Hematopoietic multipotent progenitor cell treated with erythropoietin and hydrocortisone succinate and interleukin-3 and kit ligand, for 6 days (in vitro differentiated cells): ENCODE data around the gene NHS.

ENCODE experiments used
- DNase-seq: peaks from one replicate; pipeline ENCODE4 v3.0.0-alpha.2; 2015

The NHS gene

GRCh38 chrX:17633546-17633945, 258.5 kb downstream of the NHS start:
- DNase-seq: no peak

GRCh38 chrX:17634542-17635207, 259.7 kb downstream of the NHS start:
- no peak for DNase-seq

GRCh38 chrX:17635231-17635630, 260.2 kb downstream of the NHS start:
- no peak for DNase-seq

DNA sequence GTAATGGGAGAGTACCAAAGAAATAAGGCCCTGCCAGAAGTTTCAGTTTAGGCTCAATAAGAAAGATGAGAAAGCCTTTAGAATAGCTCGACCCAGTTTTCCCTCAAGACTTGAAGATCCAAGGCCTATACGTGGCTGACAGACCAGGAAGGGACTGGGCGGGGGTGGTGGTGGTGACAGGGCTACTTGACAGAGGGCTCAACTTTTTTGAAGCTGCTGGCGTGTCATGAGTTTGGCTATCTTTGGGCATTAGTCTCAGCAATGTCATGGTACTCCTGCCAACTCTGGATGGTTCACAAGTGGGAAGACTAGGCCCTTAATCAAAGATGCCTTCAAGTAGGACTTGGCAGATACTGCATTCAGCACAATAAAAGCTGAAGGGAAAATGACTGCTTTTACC, 262.2 kb downstream of the NHS start:
- no peak for DNase-seq

GRCh38 chrX:17638731-17639130, 263.7 kb downstream of the NHS start:
- no peak for DNase-seq

GRCh38 chrX:17642891-17643290, 267.9 kb downstream of the NHS start:
- DNase-seq: no peak

DNA sequence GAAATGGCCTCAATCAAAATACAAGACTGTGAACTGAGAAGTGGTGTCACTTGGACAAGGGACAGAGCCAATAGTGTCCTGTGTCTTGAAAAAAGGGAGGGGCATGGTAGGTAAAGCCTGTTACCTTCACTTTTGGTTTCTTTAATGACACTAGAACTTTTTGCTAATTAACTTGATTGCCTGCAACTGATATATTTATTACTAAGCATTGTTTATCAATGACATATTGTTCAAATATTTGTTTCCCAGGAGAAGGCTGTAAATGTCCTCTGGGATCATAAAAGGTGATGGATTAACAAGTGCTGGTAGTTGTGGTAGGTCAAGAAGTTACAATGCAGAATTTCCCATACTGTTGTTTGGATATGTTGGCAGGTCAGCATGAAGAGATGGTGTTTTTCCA, 268.5 kb downstream of the NHS start:
- no peak for DNase-seq

DNA sequence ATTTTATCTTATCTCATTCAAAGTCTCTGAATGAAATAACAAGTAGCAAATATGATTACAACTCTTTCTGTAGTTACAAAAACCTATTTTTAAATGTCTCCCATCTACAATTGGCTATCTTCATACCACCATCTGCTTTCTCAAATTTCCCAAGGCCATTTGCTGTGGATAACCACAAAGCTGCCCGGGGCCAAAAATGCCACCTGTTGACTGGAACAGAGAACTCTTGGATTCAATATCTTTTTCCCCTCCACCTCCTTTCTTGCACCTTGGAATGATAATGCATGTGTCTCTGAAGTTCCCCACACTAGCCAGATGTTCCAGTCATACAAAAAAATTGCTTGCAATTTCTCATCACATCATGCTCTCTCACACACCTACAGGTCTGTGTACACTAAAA, 269.0 kb downstream of the NHS start:
- no peak for DNase-seq

- no peak for DNase-seq
Measured at GRCh38 chrX:17654116-17654515, 279.1 kb downstream of the NHS start.

- no peak for DNase-seq
Measured at GRCh38 chrX:17655211-17656034, 280.4 kb downstream of the NHS start.

DNA sequence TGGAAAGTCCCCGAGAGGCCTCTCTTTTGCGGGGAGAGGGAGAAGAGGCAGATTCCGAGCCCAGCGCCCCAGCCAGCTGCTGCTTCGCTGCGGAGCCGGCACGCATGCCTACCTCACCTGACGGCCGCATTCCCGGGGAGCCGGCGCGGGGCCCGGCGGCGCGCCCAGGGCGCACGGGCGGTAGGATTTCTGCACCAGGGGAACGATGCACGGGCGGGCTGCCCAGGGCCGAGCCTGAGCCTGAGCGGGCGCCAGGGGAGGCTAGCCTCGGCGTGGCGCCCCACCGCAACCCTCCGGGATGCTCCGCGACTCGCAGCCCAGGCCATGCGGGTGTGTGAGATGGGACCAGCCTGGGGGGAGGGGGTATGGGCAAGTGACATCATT, 281.0 kb downstream of the NHS start:
- DNase-seq: no peak

GRCh38 chrX:17656556-17656955, 281.6 kb downstream of the NHS start:
- no peak for DNase-seq

DNA sequence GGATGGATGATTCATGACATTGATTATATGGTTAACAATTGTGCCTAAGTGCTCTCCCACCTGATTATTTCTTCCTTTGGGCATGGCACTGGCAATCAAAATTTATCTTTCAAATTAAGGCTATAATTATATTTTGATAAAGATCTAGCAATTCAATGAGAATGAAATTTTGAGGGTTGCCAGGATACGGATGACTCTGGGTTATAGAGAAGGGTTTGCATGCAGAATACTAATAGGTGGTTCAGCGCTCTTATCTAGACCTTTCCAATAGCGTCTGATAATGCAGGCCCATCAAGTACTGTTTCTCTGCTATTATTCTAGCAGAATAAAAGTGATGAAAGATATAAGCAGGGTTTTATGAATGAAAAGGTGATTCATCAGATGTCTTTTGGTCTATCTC, 287.4 kb downstream of the NHS start:
- no peak for DNase-seq

DNA sequence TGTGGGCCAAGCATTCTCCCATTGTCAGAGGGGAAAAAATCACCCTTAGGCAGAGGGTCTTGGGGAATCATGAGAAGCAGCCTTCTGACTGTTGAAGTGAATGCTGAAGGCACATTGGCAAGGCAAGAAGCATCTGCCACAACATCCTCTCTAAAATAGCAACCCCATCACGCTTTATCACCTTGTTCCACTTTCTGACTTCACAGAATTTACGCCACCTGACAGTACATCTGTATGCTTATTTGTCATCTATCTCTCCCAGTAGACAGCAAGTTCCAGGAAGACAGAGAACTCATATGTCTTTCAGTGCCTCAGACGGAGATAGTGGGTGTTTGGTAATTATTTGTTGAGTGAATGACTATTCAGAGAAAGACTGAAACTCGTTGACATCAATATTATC, 293.9 kb downstream of the NHS start:
- DNase-seq: no peak

GRCh38 chrX:17669458-17669857, 294.5 kb downstream of the NHS start:
- DNase-seq: no peak

DNA sequence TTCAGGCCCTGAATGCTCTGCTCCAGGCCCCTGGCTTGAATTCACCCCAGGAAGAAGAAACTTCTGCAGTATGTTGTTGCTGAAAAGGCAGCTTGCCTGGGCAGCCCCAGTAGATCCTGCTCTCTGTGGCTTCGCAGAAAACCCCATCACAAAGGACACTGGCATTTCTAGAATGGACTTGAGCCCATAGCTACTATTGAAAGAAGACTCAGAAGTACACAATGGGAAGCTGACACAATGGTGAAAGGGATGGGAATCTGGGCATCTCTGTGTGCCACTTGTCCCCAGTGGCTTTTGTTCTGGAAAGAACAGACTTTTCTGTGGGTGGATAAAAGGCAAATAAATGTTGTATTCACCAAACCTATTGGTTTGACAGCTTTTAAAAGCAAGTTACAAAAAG, 294.9 kb downstream of the NHS start:
- DNase-seq: no peak

DNA sequence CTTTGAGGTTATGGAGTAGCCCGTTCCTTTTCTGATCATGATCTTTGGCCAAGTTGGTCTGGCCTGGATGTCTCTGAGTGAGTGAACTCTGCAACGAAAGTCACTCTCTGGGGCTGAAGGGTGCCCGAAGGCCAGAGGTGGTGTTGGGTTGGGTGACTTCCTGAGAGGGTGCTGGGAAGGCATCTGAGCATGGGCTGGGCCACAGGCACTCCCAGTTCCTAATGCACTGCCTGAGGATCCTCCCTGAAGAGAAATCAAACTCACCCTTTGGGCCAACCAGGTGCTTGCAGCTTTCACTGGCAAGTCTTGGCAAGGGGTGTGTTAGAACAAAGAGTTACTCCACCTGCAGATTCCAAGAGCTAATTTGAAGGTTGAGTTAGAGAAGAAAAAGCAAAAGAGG, 295.9 kb downstream of the NHS start:
- DNase-seq: no peak

- peak; percentile 4 for DNase-seq
Measured at GRCh38 chrX:17674601-17675000, 299.6 kb downstream of the NHS start.

GRCh38 chrX:17679261-17679660, 304.3 kb downstream of the NHS start:
- no peak for DNase-seq

DNA sequence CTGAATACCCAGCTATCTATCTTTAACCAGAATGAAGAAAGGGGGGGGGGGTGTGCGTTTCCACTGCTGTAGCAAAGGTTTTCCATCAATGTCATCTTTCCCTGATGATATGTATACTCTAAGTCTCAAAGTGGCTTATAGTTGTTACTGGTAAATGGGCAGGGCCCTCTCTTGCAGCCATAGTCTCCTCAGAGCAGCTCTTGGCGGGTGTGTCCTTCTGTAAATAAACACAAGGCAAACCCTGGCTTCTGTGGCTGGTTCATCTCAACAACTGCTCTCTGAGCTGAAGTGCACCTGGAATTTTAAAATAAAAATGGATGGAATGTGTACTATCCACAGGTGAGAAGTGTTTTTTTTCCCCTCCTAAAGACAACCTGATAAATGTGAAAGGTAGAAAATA, 304.8 kb downstream of the NHS start:
- no peak for DNase-seq

GRCh38 chrX:17680732-17681413, 305.9 kb downstream of the NHS start:
- peak; percentile 6 for DNase-seq

DNA sequence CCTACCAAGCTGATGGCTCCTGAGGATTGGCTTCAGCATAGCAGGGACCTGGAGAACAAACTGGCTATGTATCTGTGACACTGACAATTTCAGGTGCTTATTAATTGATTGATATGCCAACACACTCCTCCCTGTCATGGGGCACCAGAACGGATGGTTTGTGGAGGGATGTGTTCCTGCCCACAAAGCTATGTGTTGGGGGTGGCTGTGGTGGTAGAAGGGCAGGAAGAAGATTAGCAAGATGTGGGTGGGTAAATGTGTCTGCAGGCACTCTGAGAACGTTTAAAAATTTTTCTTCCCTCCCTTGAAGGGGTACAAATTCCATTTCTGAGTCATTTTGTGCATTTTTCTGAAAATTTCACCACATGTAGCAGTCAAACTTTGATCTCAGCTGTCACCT, 307.3 kb downstream of the NHS start:
- no peak for DNase-seq

- no peak for DNase-seq
Measured at GRCh38 chrX:17685026-17685425, 310.0 kb downstream of the NHS start.

GRCh38 chrX:17687648-17688047, 312.6 kb downstream of the NHS start:
- no peak for DNase-seq
